ENCODE measurements around the gene TYW3.

GRCh38 chr1:74767490-74767889 is 34.5 kb downstream of the TYW3 start:
- TF ChIP-seq POLR2A (IDR thresholded peaks at IDR 0.05; ENCODE audit: low read depth, low read length), result no peak
- no peak for TF ChIP-seq POLR2AphosphoS5 (IDR thresholded peaks at IDR 0.05; ENCODE audit: low read depth, low read length)
- no peak for TF ChIP-seq SPI1 (IDR thresholded peaks at IDR 0.05; ENCODE audit: low read depth, low read length)
- no peak for TF ChIP-seq PAX5 (IDR thresholded peaks at IDR 0.05; ENCODE audit: insufficient read depth, low read length, severe bottlenecking)
- no peak for TF ChIP-seq TAF1 (IDR thresholded peaks at IDR 0.05; ENCODE audit: low read depth, low read length)
